ENCODE data around the gene PXK. TPM values are rescaled to one million over a fixed set of nuclear protein-coding genes. Genes with fewer than 3 reads are reported as not detected.

Gene PXK
- total RNA-seq, 2 experiments from 2014 or later: 61.7 to 64.7 TPM

DNA sequence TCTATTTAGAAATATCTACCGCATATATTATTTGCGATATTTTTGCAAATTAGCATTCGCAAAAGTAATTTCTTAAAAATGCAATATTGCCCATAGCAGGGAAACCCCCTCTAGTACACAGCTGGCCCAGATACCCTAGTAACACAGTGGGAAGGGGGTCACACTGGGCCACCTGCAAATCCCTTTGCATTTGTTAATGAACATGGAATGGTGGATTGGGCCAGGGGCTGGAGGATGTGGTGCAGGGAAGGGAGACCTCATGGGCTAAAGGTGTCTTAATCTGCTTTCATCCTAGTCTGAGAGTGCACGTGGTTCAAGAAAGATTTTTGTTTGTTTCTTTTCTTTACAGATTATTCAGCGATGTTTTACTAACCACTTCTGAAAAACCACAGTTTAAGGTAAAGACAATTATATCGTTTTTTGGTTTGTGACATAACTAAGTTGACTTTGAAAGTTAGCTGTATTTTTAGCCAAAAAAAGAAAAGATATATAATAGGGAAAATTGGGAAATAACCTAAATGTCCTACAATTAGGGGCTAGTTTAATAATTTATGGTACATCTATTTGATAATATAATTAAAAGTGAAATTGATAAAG, 70.9 kb downstream of the PXK start:
- DNase-seq: no peak
- Mint-ChIP-seq H3K9me3 (ENCODE audit: low read depth) (no peaks in the 10 kb centered on the region), H3K27me3 (no peaks in the 10 kb centered on the region), H3K4me3 (no peak overlapping the region), H3K27ac (no peak overlapping the region), H3K36me3 (peaks cover 25% of the 10 kb centered on the region), H3K4me1 (peaks cover 4% of the 10 kb centered on the region)
- CTCF ChIA-PET: interaction anchor here (0.9 to 1.0 kb wide), 2 partner anchors 96 to 226 kb away, joined by 3 to 6 read pairs; no protein-coding TSS in a partner anchor
- ATAC-seq: no peak

GRCh38 chr3:58404396-58404795, 71.7 kb downstream of the PXK start:
- no peak for DNase-seq
- Mint-ChIP-seq H3K27me3 (no peaks in the 10 kb centered on the region), H3K9me3 (ENCODE audit: low read depth) (no peaks in the 10 kb centered on the region), H3K27ac (no peak overlapping the region), H3K4me1 (peaks cover 4% of the 10 kb centered on the region), H3K4me3 (no peak overlapping the region), H3K36me3 (peaks cover 29% of the 10 kb centered on the region)
- no peak for ATAC-seq
- CTCF ChIA-PET: interaction anchor here (1.1 kb wide), 1 partner anchor 10 kb away, joined by 3 read pairs; no protein-coding TSS in a partner anchor

DNA sequence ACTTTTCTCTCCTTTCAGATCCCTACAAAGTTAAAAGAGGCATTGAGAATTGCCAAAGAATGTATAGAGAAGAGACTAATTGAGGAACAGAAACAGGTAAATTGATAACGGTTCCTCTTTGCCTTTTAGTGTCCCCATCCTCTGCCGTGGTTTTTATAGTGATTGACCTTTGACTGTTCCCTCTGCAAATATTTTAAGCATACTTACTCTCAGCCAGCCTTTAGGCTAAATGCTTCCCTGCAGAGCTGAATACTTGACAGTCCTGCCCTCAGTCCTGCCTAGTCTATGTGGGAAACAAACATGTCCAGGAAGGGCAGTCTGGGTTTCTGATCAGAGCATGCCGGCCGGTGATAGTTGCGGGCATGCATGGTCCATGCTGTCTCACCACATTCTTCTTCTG, 76.2 kb downstream of the PXK start:
- H3K36me3 Mint-ChIP-seq: peaks cover 36% of the 10 kb centered on the region

GRCh38 chr3:58409663-58410062, 77.0 kb downstream of the PXK start:
- DNase-seq (no peak), ATAC-seq (no peak)
- CTCF ChIA-PET: interaction anchor here (1.1 kb wide), 1 partner anchor 102 kb away, joined by 3 read pairs; no protein-coding TSS in a partner anchor
- H3K27ac Mint-ChIP-seq: no peak overlapping the region
- peaks cover 7% of the 10 kb centered on the region for H3K4me1 Mint-ChIP-seq
- no peaks in the 10 kb centered on the region for H3K27me3 Mint-ChIP-seq
- H3K4me3 Mint-ChIP-seq: no peak overlapping the region
- H3K36me3 Mint-ChIP-seq: peaks cover 31% of the 10 kb centered on the region
- no peaks in the 10 kb centered on the region for H3K9me3 Mint-ChIP-seq (ENCODE audit: low read depth)

More for the DNA sequence above, 76.2 kb downstream of the PXK start:
- CTCF ChIA-PET: interaction anchor here (1.1 kb wide), 1 partner anchor 101 kb away, joined by 3 read pairs; no protein-coding TSS in a partner anchor
- Mint-ChIP-seq H3K4me1 (peaks cover 2% of the 10 kb centered on the region), H3K27me3 (no peaks in the 10 kb centered on the region), H3K9me3 (ENCODE audit: low read depth) (no peaks in the 10 kb centered on the region), H3K27ac (no peak overlapping the region), H3K4me3 (no peak overlapping the region)
- ATAC-seq (no peak), DNase-seq (no peak)

- Mint-ChIP-seq H3K27ac (no peak overlapping the region), H3K9me3 (ENCODE audit: low read depth) (no peaks in the 10 kb centered on the region), H3K36me3 (peaks cover 37% of the 10 kb centered on the region), H3K4me1 (peaks cover 7% of the 10 kb centered on the region), H3K4me3 (no peak overlapping the region), H3K27me3 (no peaks in the 10 kb centered on the region)
- CTCF ChIA-PET: interaction anchor here (0.9 kb wide), 1 partner anchor 17 kb away, joined by 4 read pairs; no protein-coding TSS in a partner anchor
- DNase-seq: no peak
- ATAC-seq: no peak
Measured at GRCh38 chr3:58411036-58411435, 78.3 kb downstream of the PXK start.

DNA sequence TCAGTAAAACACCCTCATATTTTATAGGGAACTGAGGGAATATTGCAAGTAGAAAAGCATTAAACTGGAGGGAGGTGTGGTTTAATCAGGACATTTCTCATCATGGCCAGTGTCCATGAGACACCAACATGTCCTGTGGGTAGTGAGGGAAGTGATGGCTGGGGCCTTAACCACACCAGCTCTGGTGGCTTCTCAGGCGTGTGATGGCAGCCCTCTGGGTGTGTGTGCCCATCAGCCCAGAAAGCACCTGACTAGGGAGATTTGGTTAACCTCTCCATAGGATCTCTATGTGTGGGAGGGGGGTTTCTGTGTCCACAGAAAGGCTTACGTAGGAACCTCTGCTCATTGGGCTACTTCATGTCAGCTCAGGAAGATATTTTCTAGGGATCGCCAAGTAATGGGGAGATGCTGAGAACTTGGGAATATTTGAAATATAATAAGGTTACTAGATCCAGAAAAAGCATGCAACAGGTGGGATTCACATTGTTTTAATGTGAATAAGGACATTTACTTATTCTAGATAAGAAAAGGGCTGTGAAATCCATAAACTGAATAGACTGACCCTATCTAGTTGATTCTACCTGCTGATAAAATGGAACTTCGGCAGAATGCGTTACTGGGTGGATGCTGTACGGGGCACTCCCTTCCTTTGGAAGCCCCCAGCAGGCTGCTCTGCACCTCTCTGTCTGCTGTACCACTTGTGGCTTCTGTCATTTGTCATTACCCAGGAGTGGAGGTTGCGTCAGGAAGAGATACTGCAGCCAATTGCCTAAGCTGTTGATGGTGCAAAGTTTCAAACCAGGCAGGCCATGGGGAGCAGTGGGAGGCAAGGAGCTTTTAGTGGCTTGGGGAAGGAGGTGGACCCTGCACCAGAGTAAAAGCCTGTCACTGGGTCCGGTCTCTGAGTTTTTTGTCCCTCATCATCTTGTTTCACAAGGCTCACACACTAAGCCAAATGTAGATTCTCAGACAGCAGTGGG, 79.4 kb downstream of the PXK start:
- Mint-ChIP-seq H3K4me1 (peaks cover 7% of the 10 kb centered on the region), H3K36me3 (peaks cover 32% of the 10 kb centered on the region), H3K9me3 (ENCODE audit: low read depth) (no peaks in the 10 kb centered on the region), H3K27me3 (no peaks in the 10 kb centered on the region), H3K4me3 (no peak overlapping the region), H3K27ac (peak overlapping the region; percentile 18)
- DNase-seq: no peak
- no peak for ATAC-seq
- CTCF ChIA-PET: interaction anchor here (1.0 to 1.6 kb wide), 3 partner anchors 51 to 106 kb away, joined by 4 to 7 read pairs (median 4); partner anchors contain the start of genes HTD2 and RPP14

GRCh38 chr3:58414538-58415197, 82.0 kb downstream of the PXK start:
- Mint-ChIP-seq H3K4me3 (no peak overlapping the region), H3K27ac (no peak overlapping the region)

DNA sequence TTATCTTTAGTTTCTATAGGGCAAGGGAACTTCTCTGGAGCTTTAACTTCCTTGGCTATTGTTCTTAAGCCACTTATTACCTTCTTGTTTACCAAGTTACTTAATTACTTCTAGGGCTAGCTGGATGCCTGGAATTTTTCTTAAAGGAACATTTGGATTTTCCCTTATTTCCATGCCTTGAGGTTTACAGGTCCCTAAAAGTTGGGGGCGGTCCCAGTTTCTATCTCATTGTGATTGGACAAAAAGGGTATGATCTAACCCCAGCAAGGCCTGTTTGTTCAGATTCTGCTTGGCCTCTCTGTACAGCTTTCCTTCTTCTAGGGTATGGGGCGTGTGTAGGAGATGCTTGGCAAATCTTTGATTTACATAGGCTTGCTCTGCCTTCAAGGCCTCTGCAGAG, 83.5 kb downstream of the PXK start:
- no peaks in the 10 kb centered on the region for H3K27me3 Mint-ChIP-seq
- no peak for DNase-seq
- H3K36me3 Mint-ChIP-seq: peaks cover 23% of the 10 kb centered on the region
- H3K4me1 Mint-ChIP-seq: peaks cover 29% of the 10 kb centered on the region
- CTCF ChIA-PET: interaction anchor here (0.7 to 3.3 kb wide), 14 partner anchors 9 to 204 kb away, joined by 3 to 24 read pairs (median 8); partner anchors contain the start of genes HTD2, PDHB, PXK and RPP14
- ATAC-seq: no peak
- H3K9me3 Mint-ChIP-seq (ENCODE audit: low read depth): no peaks in the 10 kb centered on the region
- H3K27ac Mint-ChIP-seq: no peak overlapping the region
- H3K4me3 Mint-ChIP-seq: no peak overlapping the region

More at GRCh38 chr3:58414538-58415197, 82.0 kb downstream of the PXK start:
- CTCF ChIA-PET: interaction anchor here (0.9 to 3.3 kb wide), 19 partner anchors 10 to 202 kb away, joined by 3 to 24 read pairs (median 5); partner anchors contain the start of genes HTD2, PDHB, PXK and RPP14
- DNase-seq (peak; percentile 68), ATAC-seq (peak; percentile 78)
- Mint-ChIP-seq H3K9me3 (ENCODE audit: low read depth) (no peaks in the 10 kb centered on the region), H3K4me1 (peaks cover 13% of the 10 kb centered on the region), H3K36me3 (peaks cover 22% of the 10 kb centered on the region), H3K27me3 (no peaks in the 10 kb centered on the region)

DNA sequence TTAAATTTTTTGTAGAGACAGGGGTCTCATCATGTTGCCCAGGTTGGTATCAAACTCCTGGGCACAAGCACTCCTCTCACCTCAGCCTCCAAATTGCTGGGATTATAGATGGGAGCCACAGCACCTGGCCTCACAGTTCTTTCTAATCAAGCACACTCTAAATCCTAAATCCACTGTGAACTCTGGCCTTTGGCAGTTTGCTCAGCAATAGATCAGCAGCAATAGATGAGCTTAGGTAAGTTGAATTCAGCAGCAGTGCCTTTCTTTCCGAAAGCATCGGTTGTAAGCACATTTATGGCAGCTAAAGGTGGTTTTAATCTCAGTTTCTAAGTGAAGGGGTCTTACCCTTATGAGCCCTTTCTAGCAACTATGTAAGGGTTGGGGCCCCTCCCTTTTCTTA, 84.4 kb downstream of the PXK start:
- CTCF ChIA-PET: interaction anchor here (0.8 to 3.3 kb wide), 4 partner anchors 10 to 110 kb away, joined by 4 to 22 read pairs (median 6); partner anchors contain the start of genes HTD2, PDHB, PXK and RPP14
- H3K27me3 Mint-ChIP-seq: no peaks in the 10 kb centered on the region
- H3K4me3 Mint-ChIP-seq: no peak overlapping the region
- ATAC-seq (no peak), DNase-seq (no peak)
- no peaks in the 10 kb centered on the region for H3K9me3 Mint-ChIP-seq (ENCODE audit: low read depth)
- H3K27ac Mint-ChIP-seq: no peak overlapping the region
- peaks cover 29% of the 10 kb centered on the region for H3K4me1 Mint-ChIP-seq
- H3K36me3 Mint-ChIP-seq: peaks cover 23% of the 10 kb centered on the region

DNA sequence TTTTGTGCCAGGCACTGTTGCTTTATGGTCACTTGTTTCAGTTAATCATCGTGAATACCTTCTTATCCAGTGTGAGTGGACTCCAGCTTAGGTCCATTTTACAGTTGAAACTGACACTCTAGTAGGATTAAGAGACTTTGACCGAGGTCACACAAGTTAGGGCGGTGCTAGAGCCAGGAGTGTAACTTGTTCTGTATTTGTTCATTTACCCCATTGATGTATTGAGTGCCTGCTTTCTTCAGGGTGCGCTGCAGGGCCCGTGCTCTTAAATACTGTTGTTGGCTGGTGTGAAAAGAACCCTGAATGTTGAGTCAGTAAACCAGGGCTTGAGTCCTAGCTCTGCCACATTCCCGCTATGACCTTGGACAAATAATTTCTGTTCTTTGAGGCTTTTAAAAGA, 85.5 kb downstream of the PXK start:
- no peaks in the 10 kb centered on the region for H3K9me3 Mint-ChIP-seq (ENCODE audit: low read depth)
- CTCF ChIA-PET: interaction anchor here (1.3 to 3.5 kb wide), 3 partner anchors 66 to 112 kb away, joined by 3 to 15 read pairs (median 3); partner anchors contain the start of genes HTD2, PXK and RPP14
- DNase-seq (no peak), ATAC-seq (no peak)
- H3K4me3 Mint-ChIP-seq: no peak overlapping the region
- no peak overlapping the region for H3K27ac Mint-ChIP-seq
- no peaks in the 10 kb centered on the region for H3K27me3 Mint-ChIP-seq
- H3K36me3 Mint-ChIP-seq: peaks cover 19% of the 10 kb centered on the region
- H3K4me1 Mint-ChIP-seq: peaks cover 29% of the 10 kb centered on the region

GRCh38 chr3:58419780-58420507, 87.3 kb downstream of the PXK start:
- Mint-ChIP-seq H3K4me3 (no peak overlapping the region), H3K4me1 (peaks cover 24% of the 10 kb centered on the region), H3K27me3 (no peaks in the 10 kb centered on the region), H3K9me3 (ENCODE audit: low read depth) (no peaks in the 10 kb centered on the region), H3K27ac (peak overlapping the region; percentile 56), H3K36me3 (peaks cover 23% of the 10 kb centered on the region)
- ATAC-seq: peak; percentile 47
- CTCF ChIA-PET: interaction anchor here (1.3 to 3.5 kb wide), 2 partner anchors 98 to 114 kb away, joined by 5 to 15 read pairs; partner anchors contain the start of genes HTD2 and RPP14
- no peak for DNase-seq

DNA sequence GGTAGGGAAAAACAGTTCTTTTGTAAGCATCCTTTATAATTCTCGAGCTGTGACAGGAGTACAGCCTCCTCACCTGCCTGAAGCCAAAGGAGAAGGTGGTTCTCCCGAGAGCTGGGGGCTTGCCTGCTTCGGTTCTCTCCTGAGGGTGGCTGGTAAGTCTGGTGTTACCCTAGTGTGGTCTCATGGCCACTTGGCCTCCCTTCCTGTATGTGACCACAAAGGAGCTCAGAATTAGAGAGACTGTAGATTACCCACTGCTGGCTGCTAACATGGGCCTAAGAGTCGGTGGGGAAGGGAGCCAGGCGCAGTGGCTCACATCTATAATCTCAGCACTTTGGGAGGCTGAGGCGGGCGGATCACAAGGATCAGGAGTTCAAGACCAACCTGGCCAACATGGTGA, 88.3 kb downstream of the PXK start:
- ATAC-seq: peak; percentile 55
- no peak for DNase-seq
- H3K4me1 Mint-ChIP-seq: peaks cover 24% of the 10 kb centered on the region
- CTCF ChIA-PET: interaction anchor here (1.2 to 3.5 kb wide), 3 partner anchors 51 to 115 kb away, joined by 3 to 15 read pairs (median 5); partner anchors contain the start of genes HTD2 and RPP14
- H3K27ac Mint-ChIP-seq: peak overlapping the region; percentile 29
- no peaks in the 10 kb centered on the region for H3K9me3 Mint-ChIP-seq (ENCODE audit: low read depth)
- no peak overlapping the region for H3K4me3 Mint-ChIP-seq
- peaks cover 20% of the 10 kb centered on the region for H3K36me3 Mint-ChIP-seq
- no peaks in the 10 kb centered on the region for H3K27me3 Mint-ChIP-seq
